DMS 273 (cell line): ENCODE measurements around the gene TNFAIP1.

Experiments
- DNase-seq: peaks from one replicate; lab custom pipeline; 2025; ENCODE audit not compliant: unreplicated experiment; lab: John Stamatoyannopoulos, UW

The TNFAIP1 gene

GRCh38 chr17:28370744-28371103, 35.2 kb downstream of the TNFAIP1 start:
- DNase-seq, result no peak

GRCh38 chr17:28371245-28372202, 36.0 kb downstream of the TNFAIP1 start, which contains the start of gene SARM1:
TSS of gene SARM1 (plus strand) at chr17:28371694. CDS start at chr17:28372033, 339 bp downstream.
- DNase-seq, result peak; percentile 97

GRCh38 chr17:28372203-28372944, 36.8 kb downstream of the TNFAIP1 start:
- DNase-seq, result peak; percentile 74

GRCh38 chr17:28372945-28373274, 37.3 kb downstream of the TNFAIP1 start:
- DNase-seq, result peak; percentile 50

- no peak for DNase-seq
Measured at GRCh38 chr17:28379814-28380801, 44.5 kb downstream of the TNFAIP1 start.

- no peak for DNase-seq
Measured at GRCh38 chr17:28381141-28381825, 45.7 kb downstream of the TNFAIP1 start.

- DNase-seq, result no peak
Measured at GRCh38 chr17:28384281-28385036, 48.9 kb downstream of the TNFAIP1 start.

GRCh38 chr17:28385037-28385400, 49.5 kb downstream of the TNFAIP1 start:
- DNase-seq, result no peak

GRCh38 chr17:28385406-28385805, 49.8 kb downstream of the TNFAIP1 start:
- DNase-seq, result no peak

GRCh38 chr17:28386391-28386790, 50.8 kb downstream of the TNFAIP1 start:
- no peak for DNase-seq

GRCh38 chr17:28388106-28388505, 52.5 kb downstream of the TNFAIP1 start:
- DNase-seq, result no peak

GRCh38 chr17:28390141-28390540, 54.6 kb downstream of the TNFAIP1 start:
- no peak for DNase-seq

- no peak for DNase-seq
Measured at GRCh38 chr17:28390563-28390962, 55.0 kb downstream of the TNFAIP1 start.

- no peak for DNase-seq
Measured at GRCh38 chr17:28390984-28391383, 55.4 kb downstream of the TNFAIP1 start.

GRCh38 chr17:28391401-28391800, 55.8 kb downstream of the TNFAIP1 start:
- no peak for DNase-seq

GRCh38 chr17:28392491-28392890, 56.9 kb downstream of the TNFAIP1 start:
- DNase-seq, result no peak

GRCh38 chr17:28394337-28395116, 59.0 kb downstream of the TNFAIP1 start:
- no peak for DNase-seq

GRCh38 chr17:28395426-28395825, 59.9 kb downstream of the TNFAIP1 start:
- no peak for DNase-seq

GRCh38 chr17:28395968-28396367, 60.4 kb downstream of the TNFAIP1 start:
- no peak for DNase-seq
